Breast epithelium (tissue), 4 donors: ENCODE data around the gene CHURC1. TPM values are rescaled to one million over a fixed set of nuclear protein-coding genes. Genes with fewer than 3 reads are reported as not detected.

ENCODE experiments used
- DNase-seq, 2 donors: peaks; one replicate each; pipeline ENCODE4 v3.0.0-alpha.2; 2019; ENCODE audit warnings: low spot score in 2 of 2
- H3K27ac ChIP-seq, 2 donors: fragments of 200-600 bp; sonication (generic) in 1 of 2; one replicate each; pipeline ENCODE4 v1.5.1; 2016 to 2019; ENCODE audit warnings: mild to moderate bottlenecking in 1 of 2
- H3K27me3 ChIP-seq, 2 donors: fragments of 200-600 bp; sonication (generic) in 1 of 2; one replicate each; pipeline versions ENCODE4 v1.5.1 to v1.6.0; 2017 to 2019; ENCODE audit warnings: control low read depth in 1 of 2, mild to moderate bottlenecking in 1 of 2
- H3K36me3 ChIP-seq: fragments of 200-600 bp; one replicate; pipeline ENCODE4 v1.5.1; 2019
- H3K4me1 ChIP-seq, 2 donors: fragments of 200-600 bp; sonication (generic); one replicate each; pipeline ENCODE4 v1.5.1; 2016 to 2019; ENCODE audit warnings: control low read depth in 1 of 2
- H3K4me3 ChIP-seq, 3 donors: fragments of 200-600 bp; sonication (generic); 1 replicate in 2 of 3; 2 replicates in 1 of 3; pipeline ENCODE4 v1.5.1; 2016 to 2019; ENCODE audit warnings: mild to moderate bottlenecking in 3 of 3, moderate library complexity in 2 of 3
- H3K9me3 ChIP-seq, 2 donors: fragments of 200-600 bp; sonication (generic) in 1 of 2; one replicate each; pipeline ENCODE4 v1.5.1; 2016 to 2019; ENCODE audit warnings: control low read depth in 1 of 2
- POLR2A ChIP-seq: fragments of 450-650 bp; IDR thresholded peaks from one replicate; pipeline ENCODE4 v1.6.1; 2016; ENCODE audit warnings: antibody characterized with exemption, mild to moderate bottlenecking, moderate library complexity
- POLR2AphosphoS5 ChIP-seq, 3 donors: sonication (generic); formaldehyde crosslinking; IDR thresholded peaks; one replicate each; pipeline ENCODE4 v1.6.1; 2017; ENCODE audit warnings: antibody characterized with exemption in 3 of 3
- intact Hi-C: fragments of 100-400 bp; cut with DNase I; formaldehyde crosslinking; loops from one replicate; pipeline ENCODE4 v1.15.1; 2023; ENCODE audit warnings: low total_unique reads
- total RNA-seq, 3 donors: library from RNA; depleted of rRNA; stranded (reverse); fragments of >200 nt; gene quantifications; one replicate each; pipeline ENCODE4 v1.1.0, GENCODE V29; 2016
- TF ChIP-seq, protein P1 (sequence below), 3 donors: fragments of 450-650 bp; IDR thresholded peaks; one replicate each; pipeline ENCODE4 v1.5.1; 2016 to 2017; ENCODE audit warnings: antibody characterized with exemption in 3 of 3, mild to moderate bottlenecking in 3 of 3, moderate library complexity in 3 of 3

The CHURC1 gene
- total RNA-seq, 3 donors from 2014 or later, result 85.6 to 122 (median 102) TPM

DNA sequence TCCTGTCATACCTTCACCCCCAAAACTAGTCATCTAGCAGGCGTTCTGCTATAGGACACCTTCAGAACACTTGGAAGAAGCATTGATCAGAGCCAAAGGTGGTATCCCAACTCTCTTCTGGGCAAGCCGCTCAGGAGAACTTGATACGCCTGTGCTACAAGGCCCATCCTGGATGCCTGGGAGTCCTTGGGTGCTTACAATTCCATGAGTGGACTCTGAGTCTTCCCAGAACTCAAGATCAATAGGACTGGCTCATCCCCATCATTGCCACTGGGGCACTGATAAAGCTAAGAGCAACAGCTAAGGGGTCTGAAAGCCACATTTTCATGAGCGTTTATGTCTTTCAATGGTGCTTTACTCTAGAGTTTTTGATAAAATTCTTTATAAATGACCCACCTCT lies 36.4 kb upstream of the CHURC1 start:
- Histone ChIP-seq H3K4me3 (no peak overlapping the region), H3K4me1 (no peaks in the 10 kb centered on the region), H3K27ac (no peak overlapping the region), H3K27me3 (peaks cover 0 to 10% of the 10 kb centered on the region in 2 donors), H3K9me3 (no peaks in the 10 kb centered on the region), H3K36me3 (no peaks in the 10 kb centered on the region)
- intact Hi-C loops, result no loop called here
- TF ChIP-seq, protein P1, sequence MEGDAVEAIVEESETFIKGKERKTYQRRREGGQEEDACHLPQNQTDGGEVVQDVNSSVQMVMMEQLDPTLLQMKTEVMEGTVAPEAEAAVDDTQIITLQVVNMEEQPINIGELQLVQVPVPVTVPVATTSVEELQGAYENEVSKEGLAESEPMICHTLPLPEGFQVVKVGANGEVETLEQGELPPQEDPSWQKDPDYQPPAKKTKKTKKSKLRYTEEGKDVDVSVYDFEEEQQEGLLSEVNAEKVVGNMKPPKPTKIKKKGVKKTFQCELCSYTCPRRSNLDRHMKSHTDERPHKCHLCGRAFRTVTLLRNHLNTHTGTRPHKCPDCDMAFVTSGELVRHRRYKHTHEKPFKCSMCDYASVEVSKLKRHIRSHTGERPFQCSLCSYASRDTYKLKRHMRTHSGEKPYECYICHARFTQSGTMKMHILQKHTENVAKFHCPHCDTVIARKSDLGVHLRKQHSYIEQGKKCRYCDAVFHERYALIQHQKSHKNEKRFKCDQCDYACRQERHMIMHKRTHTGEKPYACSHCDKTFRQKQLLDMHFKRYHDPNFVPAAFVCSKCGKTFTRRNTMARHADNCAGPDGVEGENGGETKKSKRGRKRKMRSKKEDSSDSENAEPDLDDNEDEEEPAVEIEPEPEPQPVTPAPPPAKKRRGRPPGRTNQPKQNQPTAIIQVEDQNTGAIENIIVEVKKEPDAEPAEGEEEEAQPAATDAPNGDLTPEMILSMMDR (IDR thresholded peaks at IDR 0.05), result no peak
- TF ChIP-seq POLR2AphosphoS5 (IDR thresholded peaks at IDR 0.05) (no peak), POLR2A (no peak)
- no peak for DNase-seq

DNA sequence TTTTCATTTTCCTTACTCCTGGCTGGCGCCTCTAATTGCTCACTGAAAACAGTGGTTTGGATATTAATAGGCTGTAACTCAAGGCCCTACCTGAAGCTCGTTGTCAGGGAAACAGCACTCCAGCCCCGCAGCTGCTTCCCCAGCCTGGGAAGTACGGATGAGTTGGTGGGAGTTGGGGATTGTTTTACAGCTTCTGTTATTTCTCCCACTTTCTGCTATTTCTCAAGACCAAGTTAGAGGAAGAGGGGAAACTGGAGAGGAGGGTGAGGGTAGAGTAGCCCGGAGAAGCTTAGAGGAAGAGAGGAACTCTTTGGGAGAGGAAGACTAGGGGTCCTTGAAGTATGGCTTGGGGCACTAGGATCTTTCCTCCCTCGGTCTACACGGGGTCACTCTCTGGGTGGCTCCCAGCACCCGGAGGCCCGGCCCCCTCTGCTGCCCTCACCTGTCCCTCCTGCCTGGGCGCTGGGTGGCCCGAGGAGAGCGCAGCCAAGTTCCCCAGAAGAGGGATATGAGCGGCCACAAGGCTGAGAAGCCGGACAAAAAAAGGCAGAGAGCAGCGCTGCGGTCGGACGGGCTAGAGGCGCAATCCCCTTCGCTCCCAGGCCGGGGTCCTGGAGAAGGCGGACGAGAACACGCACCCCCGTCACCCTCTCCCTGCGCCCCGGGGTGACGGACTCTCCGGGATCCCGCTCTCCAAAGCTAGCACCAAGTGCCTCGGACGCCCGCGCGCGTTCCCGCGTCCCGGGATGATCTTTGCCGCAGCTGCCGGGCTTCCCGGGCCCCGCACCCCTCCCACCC lies 35.2 kb upstream of the CHURC1 start:
- intact Hi-C loops, result no loop called here
- TF ChIP-seq POLR2AphosphoS5 (IDR thresholded peaks at IDR 0.05), result no peak
- TF ChIP-seq POLR2A, result no peak
- TF ChIP-seq, protein P1 (IDR thresholded peaks at IDR 0.05), result no peak
- H3K27ac ChIP-seq, result no peak overlapping the region
- no peaks in the 10 kb centered on the region for H3K36me3 ChIP-seq
- no peak for DNase-seq
- peak overlapping the region; percentile 46 to 82 (median 65) for H3K4me3 ChIP-seq
- no peaks in the 10 kb centered on the region for H3K4me1 ChIP-seq
- H3K9me3 ChIP-seq, result no peaks in the 10 kb centered on the region
- peaks cover 0 to 10% of the 10 kb centered on the region in 2 donors for H3K27me3 ChIP-seq

DNA sequence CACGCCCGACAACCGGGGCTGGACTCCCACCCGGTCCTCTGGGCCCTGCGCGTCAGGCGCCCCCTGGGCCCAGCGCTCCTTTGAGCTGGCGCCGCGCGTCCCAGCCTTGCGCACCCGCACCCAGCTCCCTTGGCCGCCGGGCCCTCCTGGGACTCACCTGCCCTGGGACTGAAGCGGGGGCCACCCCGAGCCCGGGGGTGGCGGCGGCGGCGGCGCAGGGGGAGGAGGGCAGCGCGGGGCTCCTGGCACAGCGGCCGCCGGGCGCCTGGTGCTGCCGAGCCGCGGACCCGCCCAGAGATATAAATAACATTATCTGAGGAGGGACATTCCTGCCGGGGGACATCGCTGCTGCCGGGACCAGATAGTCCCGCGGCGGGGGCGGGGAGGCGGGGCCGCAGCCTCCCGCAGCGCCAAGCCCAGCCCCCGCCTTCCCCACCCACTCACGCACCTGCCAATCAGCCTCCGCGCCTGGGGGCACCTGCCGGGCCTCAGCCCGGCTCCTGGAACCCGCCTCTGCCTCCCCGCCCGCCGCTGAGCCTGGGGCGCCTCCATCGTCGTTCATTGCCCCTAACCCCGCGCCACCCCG lies 34.5 kb upstream of the CHURC1 start, which contains the start of gene SPTB:
Gene SPTB (minus strand): TSS at position 273 of the 586 bp plus-strand sequence. CDS start 56,813 bp downstream, outside the sequence.
- no peaks in the 10 kb centered on the region for H3K9me3 ChIP-seq
- intact Hi-C loops, result no loop called here
- H3K36me3 ChIP-seq, result no peaks in the 10 kb centered on the region
- peaks cover 0 to 10% of the 10 kb centered on the region in 2 donors for H3K27me3 ChIP-seq
- no peak within 1 kb of the TSS for H3K27ac ChIP-seq
- peak within 1 kb of the TSS; percentile 46 to 82 (median 65) for H3K4me3 ChIP-seq
- no peaks in the 10 kb centered on the region for H3K4me1 ChIP-seq
- TF ChIP-seq POLR2AphosphoS5 (IDR thresholded peaks at IDR 0.05) (no peak), POLR2A (no peak)
- TF ChIP-seq, protein P1 (IDR thresholded peaks at IDR 0.05), result no peak
- DNase-seq, result peak in 1 of 2 donors; percentile 56

DNA sequence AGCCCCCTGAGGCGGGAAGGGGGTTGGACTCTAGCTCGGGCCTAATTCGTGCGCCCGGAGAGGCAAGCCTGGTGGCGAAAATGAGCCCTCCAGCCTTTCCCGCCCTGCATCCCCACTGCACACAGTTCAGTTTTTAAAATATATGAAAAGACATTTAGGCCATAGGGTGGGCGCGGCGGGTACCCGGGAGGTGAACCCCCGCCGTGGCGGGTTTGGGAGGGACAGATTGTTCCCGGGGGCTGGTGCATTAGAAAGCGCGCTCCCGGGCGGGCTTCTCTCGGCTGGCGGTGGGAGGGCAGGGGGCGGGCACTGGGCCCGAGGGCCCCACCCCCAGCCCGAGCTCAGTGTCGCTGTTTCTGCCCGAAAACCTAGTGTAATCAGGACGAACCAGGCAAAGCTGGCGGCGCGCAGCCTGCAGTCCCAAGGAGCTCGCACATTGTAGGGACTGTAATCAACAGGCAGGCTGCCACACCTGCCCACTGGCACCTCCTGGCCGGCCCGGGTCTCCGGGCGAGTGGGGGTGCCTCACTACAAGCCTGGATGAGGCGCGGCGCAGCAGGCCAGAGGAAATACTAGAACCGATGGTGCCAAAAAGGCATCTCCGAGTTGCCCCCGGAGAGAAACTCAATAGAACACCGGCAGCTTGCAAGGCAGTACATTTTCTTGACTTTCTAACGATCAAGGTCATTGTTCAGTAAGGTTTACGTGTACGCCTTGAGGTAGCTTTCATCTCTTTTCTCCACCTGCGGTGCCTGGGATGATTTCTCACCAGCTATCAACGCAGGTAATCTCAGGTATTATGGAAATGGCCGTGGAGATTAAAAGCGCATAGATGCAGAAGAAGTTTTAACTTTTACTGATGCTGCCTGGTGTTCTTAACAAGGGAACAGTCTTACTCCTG lies 33.8 kb upstream of the CHURC1 start:
- intact Hi-C loops, result no loop called here
- TF ChIP-seq, protein P1 (IDR thresholded peaks at IDR 0.05), result no peak
- no peak for TF ChIP-seq POLR2AphosphoS5 (IDR thresholded peaks at IDR 0.05)
- no peak for TF ChIP-seq POLR2A
- Histone ChIP-seq H3K27me3 (peaks cover 0 to 10% of the 10 kb centered on the region in 2 donors), H3K36me3 (no peaks in the 10 kb centered on the region), H3K4me1 (no peaks in the 10 kb centered on the region), H3K9me3 (no peaks in the 10 kb centered on the region), H3K27ac (no peak overlapping the region), H3K4me3 (peak overlapping the region; percentile 46 to 82 (median 65))
- no peak for DNase-seq
